DMS153 (cell line): Measurements from ENCODE around the gene ZSWIM3.
A peak's percentile ranks its signal among the peaks of the same experiment; 100 is the strongest.

Source experiments
- DNase-seq: peaks from one replicate; lab custom pipeline; 2025; lab: John Stamatoyannopoulos, UW

ZSWIM3 gene

DNA sequence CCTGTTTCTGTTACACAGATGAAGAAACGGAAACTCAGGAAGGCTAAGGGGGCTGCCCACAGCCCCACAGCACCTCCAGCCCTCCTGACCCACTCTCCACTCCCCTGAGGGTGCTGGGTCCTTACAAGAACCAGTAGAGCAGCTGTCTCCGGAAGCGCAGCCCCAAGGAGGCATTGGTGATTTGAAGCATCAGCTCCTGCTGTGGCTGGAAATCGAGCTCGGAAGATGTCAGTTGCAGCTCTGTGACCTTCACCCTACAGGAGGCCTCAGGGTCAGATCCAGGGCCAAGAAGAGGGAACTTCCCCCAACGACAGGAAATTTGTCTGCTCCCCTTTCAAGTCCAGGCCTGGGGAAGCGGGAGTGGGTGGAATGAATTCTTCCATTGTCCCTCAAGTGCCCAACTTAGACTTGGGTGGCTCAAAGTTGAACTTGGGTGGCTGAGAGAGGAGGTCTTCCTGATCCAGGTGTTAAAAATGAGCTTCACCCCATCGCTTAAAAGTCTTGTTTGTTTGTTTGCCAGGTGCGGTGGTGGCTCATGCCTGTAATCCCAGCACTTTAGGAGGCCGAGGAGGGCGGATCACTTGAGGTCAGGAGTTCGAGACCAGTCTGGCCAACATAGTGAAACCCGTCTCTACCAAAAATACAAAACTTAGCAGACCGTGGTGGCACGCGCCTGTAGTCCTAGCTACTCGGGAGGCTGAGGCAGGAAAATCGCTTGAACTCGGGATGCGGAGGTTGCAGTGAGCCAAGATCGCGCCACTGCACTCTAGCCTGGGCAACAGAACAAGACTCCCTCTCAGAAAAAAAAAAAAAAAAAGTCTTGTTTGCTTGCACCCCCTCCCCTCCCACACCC, 52.6 kb downstream of the ZSWIM3 start:
- DNase-seq, result no peak

DNA sequence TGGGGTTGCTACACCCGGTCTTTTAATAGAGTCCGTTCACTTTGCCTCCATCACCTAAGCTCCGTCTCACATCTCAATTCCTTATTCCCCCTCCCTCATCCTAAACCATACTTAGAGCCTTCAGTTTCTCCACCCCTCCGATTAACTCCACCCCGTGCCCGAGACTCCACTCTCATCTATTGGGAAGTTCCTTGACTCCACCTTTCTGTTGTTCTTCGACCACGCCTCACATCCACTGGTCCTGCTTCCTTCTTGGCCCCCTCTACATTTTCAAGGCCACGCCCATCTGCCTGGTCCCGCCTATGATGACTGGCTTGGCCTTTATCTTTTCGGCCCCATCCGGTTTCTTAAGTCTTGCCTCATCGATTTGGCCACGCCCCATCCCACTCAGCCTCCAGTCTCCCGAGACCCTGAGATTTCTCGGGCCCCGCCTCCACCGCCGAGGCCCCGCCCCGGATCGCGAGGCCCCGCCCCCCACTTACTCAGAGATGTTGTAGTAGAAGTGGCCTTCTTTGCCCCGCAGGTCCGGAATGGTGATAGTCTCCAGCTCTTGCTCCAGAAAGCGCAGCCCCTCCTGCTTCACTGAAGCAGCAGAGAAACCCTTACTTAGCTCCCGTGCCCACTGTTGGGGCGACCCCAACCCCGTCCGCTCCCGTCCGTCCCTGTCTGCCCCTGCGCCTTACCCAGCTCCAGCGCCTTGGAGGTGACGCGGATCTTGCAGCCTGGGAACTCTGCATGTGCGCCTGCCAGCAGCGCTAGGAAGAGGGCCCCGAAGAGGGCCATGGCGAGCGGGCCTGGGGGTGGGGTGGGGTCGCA, 53.5 kb downstream of the ZSWIM3 start:
- DNase-seq, result peak; percentile 91

DNA sequence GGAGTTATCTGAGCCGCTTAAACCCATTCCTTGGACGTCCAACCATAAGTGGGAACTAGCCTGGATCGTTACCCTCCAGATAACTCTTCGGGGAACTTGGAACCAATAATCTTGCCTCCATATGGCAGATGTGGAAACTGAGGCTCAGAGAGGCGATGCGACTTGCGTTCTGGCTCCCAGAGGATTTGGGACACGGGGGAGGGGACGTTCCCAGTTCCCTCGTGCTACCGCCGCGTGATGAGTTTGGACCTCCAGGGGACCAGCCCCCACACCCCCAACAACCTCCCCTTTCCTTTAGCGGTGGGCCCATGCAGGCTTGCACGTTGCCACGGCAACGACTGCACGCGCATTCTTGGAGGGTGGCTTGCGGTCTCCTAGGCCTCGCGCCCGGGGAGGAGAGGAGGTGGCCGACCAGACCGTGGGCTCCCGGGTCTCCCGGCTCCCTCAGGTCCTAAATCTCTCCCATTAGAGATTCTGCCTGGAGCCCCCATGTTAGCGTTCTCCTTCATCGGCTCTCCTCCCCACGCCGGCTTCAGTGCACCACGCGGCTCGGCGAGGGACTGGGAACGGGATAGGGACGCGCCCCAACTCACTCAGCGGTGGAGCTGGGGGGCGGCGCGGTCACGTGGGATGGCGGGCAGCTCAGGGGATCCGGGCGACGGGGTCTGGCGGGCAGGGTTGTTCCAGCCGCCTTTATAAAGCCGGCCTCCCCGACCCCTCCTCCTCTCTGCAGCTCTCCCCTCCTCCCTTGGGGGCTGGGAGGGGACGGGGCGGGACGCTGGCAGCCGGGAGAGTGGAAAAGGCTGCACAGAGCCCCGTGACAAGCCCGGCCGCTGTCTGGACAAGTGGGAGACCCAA, 54.3 kb downstream of the ZSWIM3 start, which contains the start of gene PLTP:
Gene PLTP (minus strand): TSS at position 670 of the 858 bp plus-strand sequence. CDS start 703 bp downstream, outside the sequence.
- no peak for DNase-seq

- DNase-seq, result no peak
Observed at GRCh38 chr20:45912344-45912682, 54.9 kb downstream of the ZSWIM3 start.

GRCh38 chr20:45913116-45913515, 55.7 kb downstream of the ZSWIM3 start:
- DNase-seq, result no peak

DNA sequence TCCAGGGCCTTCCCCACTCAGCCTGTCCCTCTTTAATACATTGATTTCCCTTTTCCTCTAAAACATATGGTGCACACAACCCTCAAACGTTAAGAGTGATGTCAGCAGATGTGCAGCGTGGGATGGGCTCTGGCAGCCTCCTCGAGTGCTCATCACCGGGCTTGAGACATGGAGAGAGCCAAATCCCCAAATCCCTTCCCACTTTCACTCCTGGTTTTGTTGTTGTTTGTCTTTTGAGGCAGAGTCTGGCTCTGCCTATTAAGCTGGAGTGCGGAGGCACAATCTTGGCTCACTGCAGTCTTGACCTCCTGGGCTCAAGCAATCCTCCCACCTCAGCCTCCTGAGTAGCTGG, 60.4 kb downstream of the ZSWIM3 start:
- no peak for DNase-seq

DNA sequence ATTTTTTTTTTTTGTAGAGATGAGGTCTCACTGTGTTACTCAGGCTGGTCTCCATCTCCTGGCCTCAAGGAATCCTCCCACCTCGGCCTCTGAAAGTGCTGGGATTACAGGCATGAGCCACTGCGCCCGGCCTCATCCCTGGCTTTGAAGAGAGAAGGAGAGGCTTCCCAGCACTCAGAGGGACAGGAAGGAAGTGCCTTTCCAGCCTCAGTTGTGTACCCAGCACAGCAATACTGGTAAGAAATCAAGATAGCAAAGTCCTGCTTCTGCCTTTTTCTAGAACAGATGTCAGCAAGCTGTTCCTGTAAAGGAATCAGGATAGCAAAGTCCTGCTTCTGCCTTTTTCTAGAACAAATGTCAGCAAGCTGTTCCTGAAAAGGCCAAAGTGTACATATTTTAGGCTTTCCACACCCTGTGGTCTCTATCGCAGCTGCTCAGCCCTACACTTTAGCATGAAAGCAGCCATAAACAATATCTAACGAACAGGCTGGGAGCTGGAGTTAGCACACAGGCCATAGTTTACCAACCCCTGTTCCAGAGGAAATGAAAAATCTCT, 60.8 kb downstream of the ZSWIM3 start:
- DNase-seq, result no peak

- no peak for DNase-seq
Observed at GRCh38 chr20:45918779-45919537, 61.5 kb downstream of the ZSWIM3 start.

GRCh38 chr20:45919542-45920399, 62.4 kb downstream of the ZSWIM3 start:
- no peak for DNase-seq

- no peak for DNase-seq
Observed at GRCh38 chr20:45920462-45921336, 63.3 kb downstream of the ZSWIM3 start.

- DNase-seq, result no peak
Observed at GRCh38 chr20:45921337-45922189, 64.1 kb downstream of the ZSWIM3 start.

DNA sequence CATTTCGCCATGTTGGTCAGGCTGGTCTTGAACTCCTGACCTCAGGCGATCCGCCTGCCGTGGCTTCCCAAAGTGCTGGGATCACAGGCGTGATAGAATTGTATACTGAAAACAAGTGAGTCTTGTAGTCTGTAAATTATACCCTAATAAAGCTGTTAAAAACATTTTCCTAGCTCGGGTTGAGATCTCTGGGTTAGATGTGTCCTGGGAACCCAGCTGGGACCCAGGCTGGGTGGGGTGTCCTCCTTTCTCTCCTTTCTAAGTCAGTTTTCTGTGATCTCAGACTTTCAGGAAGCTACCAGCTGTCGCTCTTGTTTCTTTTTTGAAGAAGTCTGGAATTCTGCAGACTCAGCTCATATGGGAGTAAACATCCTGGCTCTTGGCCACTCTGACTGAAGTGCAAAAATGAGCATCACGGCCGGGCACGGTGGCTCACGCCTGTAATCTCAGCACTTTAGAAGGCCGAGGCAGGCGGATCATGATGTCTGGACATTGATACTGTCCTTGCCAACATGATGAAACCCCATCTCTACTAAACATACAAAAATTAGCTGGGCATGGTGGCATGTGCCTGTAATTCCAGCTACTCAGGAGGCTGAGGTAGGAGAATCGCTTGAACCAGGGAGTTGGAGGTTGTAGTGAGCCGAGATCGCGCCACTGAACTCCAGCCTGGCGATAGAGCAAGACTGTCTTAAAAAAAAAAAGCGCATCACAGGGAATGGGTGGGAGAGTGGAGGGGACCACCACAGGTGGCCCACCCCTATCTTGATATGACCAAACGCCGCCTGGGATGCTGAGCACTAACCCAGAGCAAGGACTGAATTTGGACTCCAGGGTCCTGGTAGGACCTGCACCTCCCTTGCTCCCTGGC, 67.2 kb downstream of the ZSWIM3 start:
- DNase-seq, result peak; percentile 30

DNA sequence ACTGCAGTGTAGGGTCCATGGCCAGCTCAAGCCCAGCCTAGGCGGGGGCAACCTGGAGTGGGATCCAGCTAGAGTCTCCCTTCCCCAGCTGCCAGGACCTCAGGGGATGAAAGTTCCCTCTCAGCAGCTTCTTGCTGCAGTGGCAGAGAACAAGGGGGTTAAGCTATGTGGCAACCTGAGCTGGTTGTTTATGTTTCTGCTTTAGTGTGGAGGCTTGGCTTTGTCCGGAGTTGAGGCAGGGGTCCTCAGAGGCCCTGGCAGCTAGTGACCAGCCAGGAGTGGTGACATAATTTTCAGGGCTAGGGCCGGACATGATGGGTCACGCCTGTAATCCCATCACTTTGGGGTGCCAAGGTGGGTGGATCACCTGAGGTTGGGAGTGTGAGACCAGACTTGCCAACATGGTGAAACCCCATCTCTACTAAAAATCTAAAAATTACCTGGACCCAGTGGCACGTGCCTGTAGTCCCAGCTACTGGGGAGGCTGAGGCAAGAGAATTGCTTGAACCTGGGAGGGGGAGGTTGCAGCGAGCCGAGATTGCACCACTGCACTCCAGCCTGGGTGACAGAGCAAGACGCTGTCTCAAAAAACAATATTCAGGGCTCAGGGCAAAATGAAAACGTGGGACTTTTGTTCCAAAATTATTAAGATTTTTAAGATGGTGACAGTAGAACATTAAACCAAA, 68.5 kb downstream of the ZSWIM3 start:
- no peak for DNase-seq

- no peak for DNase-seq
Observed at GRCh38 chr20:45926731-45927070, 69.3 kb downstream of the ZSWIM3 start.

DNA sequence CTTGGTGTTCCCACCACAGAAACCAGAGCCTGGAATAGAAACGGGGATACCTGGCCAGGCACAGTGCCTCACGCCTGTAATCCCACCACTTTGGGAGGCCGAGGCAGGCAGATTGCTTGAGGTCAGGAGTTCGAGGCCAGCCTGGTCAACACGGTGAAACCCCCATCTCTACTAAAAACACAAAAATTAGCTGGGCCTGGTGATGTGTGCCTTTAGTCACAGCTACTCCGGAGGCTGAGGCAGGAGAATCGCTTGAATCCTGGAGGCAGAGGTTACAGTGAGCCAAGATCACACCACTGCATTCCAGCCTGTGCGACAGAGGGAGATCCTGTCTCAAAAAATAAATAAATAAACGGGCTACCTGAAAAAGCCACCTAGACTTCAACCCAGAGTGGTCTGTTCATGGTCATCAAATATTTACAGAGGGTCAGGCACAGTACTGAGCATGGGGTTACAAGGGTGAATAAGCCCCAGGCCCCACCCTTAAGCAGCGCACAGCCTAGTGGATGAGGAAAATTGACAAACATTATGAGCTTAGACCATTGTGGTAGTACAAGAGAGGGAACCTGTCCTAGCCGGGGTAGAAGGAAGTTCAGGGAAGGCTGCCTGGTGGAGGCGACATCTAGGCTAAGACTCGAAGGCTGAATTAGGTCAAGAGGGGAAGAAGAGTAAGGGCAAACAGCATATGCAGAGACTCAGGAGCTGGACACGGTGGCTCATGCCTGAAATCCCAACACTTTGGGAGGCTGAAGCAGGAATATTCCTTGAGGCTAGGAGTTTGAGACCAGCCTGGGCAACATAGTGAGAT, 69.9 kb downstream of the ZSWIM3 start:
- DNase-seq, result no peak
